ENCODE results near the gene MFAP4. TPM values are rescaled to one million over a fixed set of nuclear protein-coding genes. Genes with fewer than 3 reads are reported as not detected.

The MFAP4 gene
- polyA plus RNA-seq, 1 donor from 2014 or later = not detected

- Histone ChIP-seq H3F3A (ENCODE audit: insufficient read depth, low read length, poor library complexity, severe bottlenecking) (no peaks in the 10 kb centered on the region), H3K9me2 (ENCODE audit: insufficient read depth, low read length) (no peaks in the 10 kb centered on the region), H3K4me3 (ENCODE audit: low read length) (no peak overlapping the region), H2AFZ (ENCODE audit: low read depth, low read length) (peak overlapping the region; percentile 74), H4K20me1 (ENCODE audit: insufficient read depth) (no peaks in the 10 kb centered on the region), H3K79me2 (replicated peaks; ENCODE audit: insufficient read depth, low read length) (no peaks in the 10 kb centered on the region), H3K27me3 (ENCODE audit: insufficient read depth, low read depth, low read length) (no peaks in the 10 kb centered on the region), H3K9ac (ENCODE audit: low read length) (peak overlapping the region; percentile 70), H3K9me3 (ENCODE audit: low read length) (no peaks in the 10 kb centered on the region), H3K27ac (ENCODE audit: low read length) (no peak overlapping the region), H3K4me2 (ENCODE audit: low read length) (no peak overlapping the region), H3K36me3 (ENCODE audit: insufficient read depth, low read length) (no peaks in the 10 kb centered on the region)
- TF ChIP-seq TAF1 (IDR thresholded peaks at IDR 0.05; ENCODE audit: low read depth) (no peak), EZH2 (IDR thresholded peaks at IDR 0.05; ENCODE audit: borderline replicate concordance, insufficient read depth, low read length, poor library complexity, severe bottlenecking) (no peak), REST (IDR thresholded peaks at IDR 0.05; ENCODE audit: borderline replicate concordance) (no peak), SMC3 (conservative IDR thresholded peaks at IDR 0.05; ENCODE audit: poor library complexity) (no peak), MXI1 (conservative IDR thresholded peaks at IDR 0.05; ENCODE audit: poor library complexity, severe bottlenecking) (no peak), RAD21 (conservative IDR thresholded peaks at IDR 0.05) (no peak), EP300 (conservative IDR thresholded peaks at IDR 0.05; ENCODE audit: poor library complexity, severe bottlenecking) (no peak), POLR2AphosphoS5 (IDR thresholded peaks at IDR 0.05) (no peak), CTCF (IDR thresholded peaks at IDR 0.05; ENCODE audit: poor library complexity, severe bottlenecking) (no peak)
These were observed 23.1 kb upstream of the MFAP4 start for GRCh38 chr17:19410091-19410490.

GRCh38 chr17:19409509-19409908 lies 22.5 kb upstream of the MFAP4 start:
- no peak overlapping the region for H2AFZ ChIP-seq (ENCODE audit: low read depth, low read length)
- H3K9me2 ChIP-seq (ENCODE audit: insufficient read depth, low read length) = no peaks in the 10 kb centered on the region
- H3K27ac ChIP-seq (ENCODE audit: low read length) = no peak overlapping the region
- no peaks in the 10 kb centered on the region for H3K9me3 ChIP-seq (ENCODE audit: low read length)
- no peaks in the 10 kb centered on the region for H3K79me2 ChIP-seq (replicated peaks; ENCODE audit: insufficient read depth, low read length)
- TF ChIP-seq TAF1 (IDR thresholded peaks at IDR 0.05; ENCODE audit: low read depth) = no peak
- TF ChIP-seq EZH2 (IDR thresholded peaks at IDR 0.05; ENCODE audit: borderline replicate concordance, insufficient read depth, low read length, poor library complexity, severe bottlenecking) = no peak
- no peak for TF ChIP-seq POLR2AphosphoS5 (IDR thresholded peaks at IDR 0.05)
- no peak for TF ChIP-seq RAD21 (conservative IDR thresholded peaks at IDR 0.05)
- TF ChIP-seq REST (IDR thresholded peaks at IDR 0.05; ENCODE audit: borderline replicate concordance) = no peak
- no peak for TF ChIP-seq EP300 (conservative IDR thresholded peaks at IDR 0.05; ENCODE audit: poor library complexity, severe bottlenecking)
- TF ChIP-seq MXI1 (conservative IDR thresholded peaks at IDR 0.05; ENCODE audit: poor library complexity, severe bottlenecking) = no peak
- TF ChIP-seq CTCF (IDR thresholded peaks at IDR 0.05; ENCODE audit: poor library complexity, severe bottlenecking) = no peak
- TF ChIP-seq SMC3 (conservative IDR thresholded peaks at IDR 0.05; ENCODE audit: poor library complexity) = no peak
- no peaks in the 10 kb centered on the region for H3K27me3 ChIP-seq (ENCODE audit: insufficient read depth, low read depth, low read length)
- no peak overlapping the region for H3K4me3 ChIP-seq (ENCODE audit: low read length)
- H3K36me3 ChIP-seq (ENCODE audit: insufficient read depth, low read length) = no peaks in the 10 kb centered on the region
- no peak overlapping the region for H3K9ac ChIP-seq (ENCODE audit: low read length)
- no peaks in the 10 kb centered on the region for H4K20me1 ChIP-seq (ENCODE audit: insufficient read depth)
- no peaks in the 10 kb centered on the region for H3F3A ChIP-seq (ENCODE audit: insufficient read depth, low read length, poor library complexity, severe bottlenecking)
- no peak overlapping the region for H3K4me2 ChIP-seq (ENCODE audit: low read length)

Measured in neural cell (in vitro differentiated cells).